GM23248 (cell line): ENCODE data around the gene ELOVL6. TPM values are rescaled to one million over a fixed set of nuclear protein-coding genes. Genes with fewer than 3 reads are reported as not detected.

Source experiments
- DNase-seq: peaks from one replicate; pipeline ENCODE4 v3.0.0-alpha.2; 2015
- H2AFZ ChIP-seq: fragments of 200-600 bp; sonication (generic); 2 replicates; pipeline ENCODE4 v1.6.1; 2016; ENCODE audit warnings: antibody characterized with exemption
- H3F3A ChIP-seq: fragments of 200-600 bp; sonication (generic); 2 replicates; pipeline ENCODE4 v1.6.1; 2016; ENCODE audit warnings: mild to moderate bottlenecking, antibody characterized with exemption, mixed run types; ENCODE audit not compliant: insufficient read depth
- H3K27ac ChIP-seq: fragments of 200-600 bp; sonication (generic); 2 replicates; pipeline ENCODE4 v1.5.1; 2016; ENCODE audit warnings: mild to moderate bottlenecking
- H3K27me3 ChIP-seq: fragments of 200-600 bp; sonication (generic); replicated peaks from 2 replicates; pipeline ENCODE4 v1.6.1; 2016; ENCODE audit warnings: mild to moderate bottlenecking; ENCODE audit not compliant: insufficient read depth
- H3K36me3 ChIP-seq: fragments of 200-600 bp; sonication (generic); 2 replicates; pipeline ENCODE4 v1.6.1; 2016; ENCODE audit warnings: low read depth, mild to moderate bottlenecking
- H3K4me1 ChIP-seq: fragments of 200-600 bp; sonication (generic); 2 replicates; pipeline ENCODE4 v1.6.1; 2016; ENCODE audit warnings: mild to moderate bottlenecking; ENCODE audit not compliant: insufficient read depth
- H3K4me2 ChIP-seq: fragments of 200-600 bp; sonication (generic); one replicate; pipeline ENCODE4 v1.6.1; 2016; ENCODE audit warnings: mild to moderate bottlenecking; ENCODE audit not compliant: unreplicated experiment
- H3K4me3 ChIP-seq: fragments of 200-600 bp; sonication (generic); 2 replicates; pipeline ENCODE4 v1.5.1; 2016; ENCODE audit warnings: mild to moderate bottlenecking
- H3K79me2 ChIP-seq: fragments of 200-600 bp; sonication (generic); 2 replicates; pipeline ENCODE4 v1.6.1; 2016; ENCODE audit warnings: mild to moderate bottlenecking; ENCODE audit not compliant: insufficient read depth
- H3K9ac ChIP-seq: fragments of 200-600 bp; sonication (generic); 2 replicates; pipeline ENCODE4 v1.6.1; 2016; ENCODE audit warnings: mild to moderate bottlenecking
- H3K9me2 ChIP-seq: fragments of 200-600 bp; sonication (generic); 2 replicates; pipeline ENCODE4 v1.6.1; 2016; ENCODE audit warnings: mixed run types, mild to moderate bottlenecking, moderate library complexity; ENCODE audit not compliant: insufficient read depth
- H3K9me3 ChIP-seq: fragments of 200-600 bp; sonication (generic); one replicate; pipeline ENCODE4 v1.6.1; 2017; ENCODE audit warnings: low read depth
- H4K20me1 ChIP-seq: fragments of 200-600 bp; sonication (generic); 2 replicates; pipeline ENCODE4 v1.6.0; 2016; ENCODE audit not compliant: insufficient read depth
- EZH2 ChIP-seq: fragments of 200-600 bp; sonication (generic); IDR thresholded peaks from 2 replicates; pipeline ENCODE4 v1.6.1; 2018; ENCODE audit warnings: antibody characterized with exemption, mild to moderate bottlenecking; ENCODE audit not compliant: insufficient read depth, poor library complexity, severe bottlenecking
- EZH2phosphoT487 ChIP-seq: fragments of 200-600 bp; sonication (generic); IDR thresholded peaks from 2 replicates; pipeline ENCODE4 v1.6.1; 2018; ENCODE audit warnings: antibody characterized with exemption, moderate library complexity, mild to moderate bottlenecking, low read depth; ENCODE audit not compliant: insufficient read depth
- WGBS, 2 experiments: methylation state at CpG; one replicate each; pipeline ENCODE4 v1.1.6; 2015 to 2017; ENCODE audit warnings: low lambda C conversion rate in 2 of 2, low coverage in 1 of 2; ENCODE audit errors: missing lambda C conversion rate in 2 of 2; 5-methylcytosine and 5-hydroxymethylcytosine counted together
- in situ Hi-C: fragments of 300-500 bp; cut with MboI; formaldehyde crosslinking; loops from 2 replicates; pipeline ENCODE4 v1.15.0; 2020
- polyA plus RNA-seq: library from polyadenylated mRNA; unstranded; fragments of >200 nt; fragmentation: Nextera tagmentation; extraction: Ambion mirVana; gene quantifications from 2 replicates; pipeline ENCODE4 v1.2.1, GENCODE V29; 2016
- total RNA-seq: library from RNA; depleted of rRNA; stranded (reverse); fragments of >200 nt; shearing (Covaris generic); gene quantifications from 2 replicates; pipeline ENCODE4 v1.2.3, GENCODE V29; 2014

ELOVL6 gene
- total and polyA plus RNA-seq, 2 experiments from 2014 or later, result 8.0 to 13.2 TPM

- Histone ChIP-seq H3K4me3 (no peak overlapping the region), H3K9ac (no peak overlapping the region), H4K20me1 (no peaks in the 10 kb centered on the region), H3K79me2 (no peaks in the 10 kb centered on the region; the same call in 1 of the 2 replicates), H3K4me2 (no peak overlapping the region), H2AFZ (no peak overlapping the region), H3K4me1 (peaks cover 14% of the 10 kb centered on the region), H3K36me3 (no peaks in the 10 kb centered on the region), H3K9me2 (no peaks in the 10 kb centered on the region), H3F3A (peaks cover 15% of the 10 kb centered on the region; the same call in 1 of the 2 replicates), H3K27ac (no peak overlapping the region), H3K27me3 (no peaks in the 10 kb centered on the region), H3K9me3 (no peaks in the 10 kb centered on the region)
- in situ Hi-C loops, result no loop called here
- TF ChIP-seq EZH2phosphoT487 (no peak), EZH2 (no peak)
- DNase-seq, result no peak
- WGBS, 2 experiments, result 80 to 84% methylated on average over 5 of the region's 5 CpGs
Observed at GRCh38 chr4:110183643-110184042, 14.8 kb downstream of the ELOVL6 start.

- peaks cover 15% of the 10 kb centered on the region; the same call in 1 of the 2 replicates for H3F3A ChIP-seq
- H3K4me1 ChIP-seq, result peaks cover 14% of the 10 kb centered on the region
- no peak for DNase-seq
- no peak overlapping the region for H2AFZ ChIP-seq
- H3K36me3 ChIP-seq, result no peaks in the 10 kb centered on the region
- no peaks in the 10 kb centered on the region; the same call in 1 of the 2 replicates for H3K79me2 ChIP-seq
- H3K27ac ChIP-seq, result no peak overlapping the region
- H3K4me2 ChIP-seq, result no peak overlapping the region
- WGBS, 2 experiments, result 99% methylated on average over 5 of the region's 5 CpGs
- H4K20me1 ChIP-seq, result no peaks in the 10 kb centered on the region
- H3K9me2 ChIP-seq, result no peaks in the 10 kb centered on the region
- in situ Hi-C loops, result no loop called here
- no peak overlapping the region for H3K9ac ChIP-seq
- no peaks in the 10 kb centered on the region for H3K27me3 ChIP-seq
- TF ChIP-seq EZH2 (no peak), EZH2phosphoT487 (no peak)
- H3K9me3 ChIP-seq, result no peaks in the 10 kb centered on the region
- no peak overlapping the region for H3K4me3 ChIP-seq
Observed at GRCh38 chr4:110183058-110183457, 15.4 kb downstream of the ELOVL6 start.

GRCh38 chr4:110181890-110182289, 16.5 kb downstream of the ELOVL6 start:
- TF ChIP-seq EZH2phosphoT487 (no peak), EZH2 (no peak)
- no peaks in the 10 kb centered on the region for H3K36me3 ChIP-seq
- peaks cover 14% of the 10 kb centered on the region for H3K4me1 ChIP-seq
- in situ Hi-C loops, result no loop called here
- no peak overlapping the region for H2AFZ ChIP-seq
- H3K27ac ChIP-seq, result no peak overlapping the region
- H3K4me3 ChIP-seq, result no peak overlapping the region
- 81 to 83% methylated on average over 3 of the region's 3 CpGs for WGBS, 2 experiments
- H3K27me3 ChIP-seq, result no peaks in the 10 kb centered on the region
- no peak overlapping the region for H3K4me2 ChIP-seq
- H3K9me3 ChIP-seq, result no peaks in the 10 kb centered on the region
- H3K9me2 ChIP-seq, result no peaks in the 10 kb centered on the region
- no peak overlapping the region for H3K9ac ChIP-seq
- H3F3A ChIP-seq, result peaks cover 15% of the 10 kb centered on the region; the same call in 1 of the 2 replicates
- no peaks in the 10 kb centered on the region; the same call in 1 of the 2 replicates for H3K79me2 ChIP-seq
- DNase-seq, result no peak
- no peaks in the 10 kb centered on the region for H4K20me1 ChIP-seq

- Histone ChIP-seq H3K9ac (no peak overlapping the region), H3K27me3 (no peaks in the 10 kb centered on the region), H3K27ac (no peak overlapping the region), H3K9me3 (no peaks in the 10 kb centered on the region), H2AFZ (no peak overlapping the region), H3K4me2 (no peak overlapping the region), H3K4me3 (no peak overlapping the region), H3F3A (no peaks in the 10 kb centered on the region), H3K4me1 (no peaks in the 10 kb centered on the region), H4K20me1 (no peaks in the 10 kb centered on the region), H3K79me2 (no peaks in the 10 kb centered on the region), H3K9me2 (no peaks in the 10 kb centered on the region), H3K36me3 (no peaks in the 10 kb centered on the region)
- DNase-seq, result peak; percentile 54
- TF ChIP-seq EZH2phosphoT487 (peak; percentile 84; the same call in 1 of the 2 replicates), EZH2 (no peak)
- in situ Hi-C loops, result no loop called here
Observed at GRCh38 chr4:110175634-110176033, 22.8 kb downstream of the ELOVL6 start.

GRCh38 chr4:110172972-110173371, 25.4 kb downstream of the ELOVL6 start:
- Histone ChIP-seq H2AFZ (no peak overlapping the region), H3K27me3 (no peaks in the 10 kb centered on the region), H3K27ac (no peak overlapping the region), H3K79me2 (no peaks in the 10 kb centered on the region), H3K4me2 (no peak overlapping the region), H3K9me3 (no peaks in the 10 kb centered on the region), H3K9me2 (no peaks in the 10 kb centered on the region), H3K4me1 (no peaks in the 10 kb centered on the region), H3F3A (no peaks in the 10 kb centered on the region), H3K36me3 (no peaks in the 10 kb centered on the region), H3K4me3 (no peak overlapping the region), H4K20me1 (no peaks in the 10 kb centered on the region), H3K9ac (no peak overlapping the region)
- in situ Hi-C loops, result no loop called here
- TF ChIP-seq EZH2, result no peak
- no peak for TF ChIP-seq EZH2phosphoT487
- DNase-seq, result no peak
- 95 to 96% methylated on average over 1 of the region's 1 CpG for WGBS, 2 experiments
